ENCODE results near the gene RSAD1.

RSAD1 gene

DNA sequence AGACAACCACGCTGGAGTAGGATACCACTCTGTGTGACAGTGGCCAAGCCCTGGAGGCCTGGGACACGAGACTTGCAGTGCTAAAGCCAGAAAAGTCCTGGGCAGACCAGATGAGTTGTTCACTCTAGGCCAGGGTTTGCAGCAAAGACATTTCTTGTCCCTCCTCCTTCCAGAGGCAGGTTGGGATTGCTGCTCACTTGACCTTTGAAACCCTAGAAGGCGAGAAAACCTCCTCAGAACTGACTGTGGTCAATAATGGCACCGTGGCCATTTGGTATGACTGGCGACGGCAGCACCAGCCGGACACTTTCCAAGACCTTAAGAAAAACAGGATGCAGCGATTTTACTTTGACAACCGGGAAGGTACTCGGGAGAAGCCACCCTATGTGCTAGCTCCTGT, 44.1 kb downstream of the RSAD1 start:
- no peak for DNase-seq

DNA sequence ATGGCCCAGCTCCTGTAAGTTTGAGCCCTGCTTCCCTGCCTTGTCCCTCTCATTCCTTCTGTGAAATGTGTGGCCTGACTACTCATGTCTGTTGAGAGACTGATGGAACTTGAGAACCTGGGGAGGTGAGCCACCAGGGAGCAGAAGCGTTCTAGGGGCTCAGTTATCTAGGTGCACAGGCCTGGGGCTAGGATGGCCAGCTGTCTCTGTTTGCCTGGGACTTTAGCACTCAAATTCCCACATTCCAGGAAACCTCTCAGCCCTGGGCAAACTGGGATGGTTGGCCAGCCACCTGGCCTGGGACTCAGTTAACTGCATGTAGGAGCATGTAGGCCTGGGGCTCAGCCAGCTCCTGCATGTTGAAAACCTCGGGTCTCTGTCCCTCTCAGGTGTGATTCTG, 44.5 kb downstream of the RSAD1 start:
- no peak for DNase-seq

DNA sequence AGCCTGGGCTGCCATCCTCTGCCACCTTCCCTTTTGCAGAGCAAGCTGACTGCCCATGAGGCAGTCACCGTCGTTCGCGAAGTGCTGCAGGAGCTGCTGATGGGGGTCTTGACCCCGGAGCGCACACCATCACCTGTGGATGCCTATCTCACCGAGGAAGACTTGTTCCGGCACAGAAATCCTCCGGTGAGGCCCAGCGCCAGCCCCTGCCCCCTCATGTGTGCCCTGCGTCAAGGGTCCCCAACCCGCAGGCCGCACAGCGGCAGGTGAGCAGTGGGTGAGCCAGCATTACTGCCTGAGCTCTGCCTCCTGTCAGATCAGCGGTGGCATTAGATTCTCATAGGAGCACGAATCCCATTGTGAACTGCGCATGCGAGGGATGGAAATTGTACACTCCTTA, 46.2 kb downstream of the RSAD1 start:
- DNase-seq: no peak

DNA sequence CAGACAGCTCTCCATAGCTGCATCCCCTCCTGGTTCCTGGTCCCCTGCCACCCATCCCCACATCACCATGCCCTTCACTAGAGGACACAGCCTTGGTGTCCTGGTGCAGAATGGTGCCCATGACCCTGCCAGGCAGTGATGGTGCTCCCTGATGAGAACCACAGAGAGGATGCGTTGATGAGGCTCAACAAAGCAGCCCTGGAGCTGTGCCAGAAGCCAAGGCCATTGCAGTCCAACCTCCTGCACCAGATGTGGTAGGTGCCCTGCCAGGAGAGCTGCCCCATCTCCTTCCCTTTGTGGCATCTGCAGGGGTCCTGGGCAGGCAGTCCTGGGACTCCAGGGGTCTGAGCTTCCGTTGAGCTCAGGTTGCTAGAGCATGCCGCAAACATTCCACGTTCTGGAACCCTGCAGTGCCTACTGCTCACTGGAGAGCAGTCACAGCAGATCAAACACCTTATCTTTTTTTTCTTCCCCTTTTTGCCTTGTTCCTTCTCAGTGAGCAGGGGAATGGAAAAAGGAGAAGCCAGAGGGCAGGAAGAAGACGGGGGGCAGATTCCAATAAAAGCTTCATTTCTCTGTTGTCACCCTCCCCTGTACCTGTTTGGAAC, 48.6 kb downstream of the RSAD1 start:
- no peak for DNase-seq

DNA sequence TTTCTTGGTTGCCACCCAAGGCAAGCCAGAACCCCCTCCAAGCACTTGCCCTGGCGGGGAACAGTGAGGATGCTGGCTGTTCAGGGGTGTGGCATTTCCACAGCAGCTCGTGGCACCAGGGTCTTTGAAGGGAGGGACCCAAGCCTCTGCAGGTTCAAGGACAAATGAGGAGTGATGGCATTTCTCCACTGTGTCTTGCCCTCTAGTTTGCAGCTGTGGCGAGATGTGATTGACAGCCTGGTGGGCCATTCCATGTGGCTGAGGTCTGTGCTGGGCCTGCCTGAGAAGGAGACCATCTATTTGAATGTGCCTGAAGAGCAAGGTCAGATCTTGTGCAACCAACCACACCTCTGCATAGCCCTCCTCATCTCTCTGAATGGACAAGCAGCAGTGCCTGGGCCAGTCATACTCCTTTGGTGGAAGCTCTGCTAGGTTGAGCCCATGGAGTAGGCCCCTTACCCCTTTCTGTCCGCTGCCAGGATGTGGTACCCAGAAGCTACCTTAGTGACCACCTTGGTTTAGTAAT, 49.4 kb downstream of the RSAD1 start:
- DNase-seq: no peak

- no peak for DNase-seq
Measured at GRCh38 chr17:50529849-50530248, 51.2 kb downstream of the RSAD1 start.

DNA sequence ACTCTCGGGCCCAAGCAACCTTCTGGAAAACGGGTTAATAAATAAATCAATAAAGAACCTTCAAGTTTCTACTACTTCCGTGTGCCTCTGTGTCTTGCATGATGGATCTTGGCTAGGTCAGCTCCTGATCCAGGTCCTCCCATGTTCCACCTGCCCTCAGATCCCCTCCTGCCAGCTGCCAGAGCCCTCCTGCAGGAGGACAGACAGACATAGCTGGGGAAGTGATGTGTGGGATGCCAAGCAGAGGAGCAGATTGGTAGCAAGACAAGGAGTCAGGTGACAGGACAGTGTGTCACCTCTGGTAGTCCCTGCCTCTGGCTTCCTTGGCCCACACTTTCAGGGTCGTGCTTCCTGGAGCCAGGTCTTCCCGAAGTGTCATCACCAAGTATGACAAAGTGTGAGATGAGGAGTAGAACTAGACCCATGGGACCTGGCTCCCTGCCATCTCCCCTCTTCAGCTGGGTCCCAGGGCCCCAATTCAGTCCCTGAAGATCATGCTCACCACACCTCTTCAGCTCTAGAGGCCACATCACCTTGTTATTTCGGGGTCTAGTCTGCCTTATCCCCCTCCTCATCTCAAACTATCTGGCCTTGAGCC, 52.9 kb downstream of the RSAD1 start:
- no peak for DNase-seq

DNA sequence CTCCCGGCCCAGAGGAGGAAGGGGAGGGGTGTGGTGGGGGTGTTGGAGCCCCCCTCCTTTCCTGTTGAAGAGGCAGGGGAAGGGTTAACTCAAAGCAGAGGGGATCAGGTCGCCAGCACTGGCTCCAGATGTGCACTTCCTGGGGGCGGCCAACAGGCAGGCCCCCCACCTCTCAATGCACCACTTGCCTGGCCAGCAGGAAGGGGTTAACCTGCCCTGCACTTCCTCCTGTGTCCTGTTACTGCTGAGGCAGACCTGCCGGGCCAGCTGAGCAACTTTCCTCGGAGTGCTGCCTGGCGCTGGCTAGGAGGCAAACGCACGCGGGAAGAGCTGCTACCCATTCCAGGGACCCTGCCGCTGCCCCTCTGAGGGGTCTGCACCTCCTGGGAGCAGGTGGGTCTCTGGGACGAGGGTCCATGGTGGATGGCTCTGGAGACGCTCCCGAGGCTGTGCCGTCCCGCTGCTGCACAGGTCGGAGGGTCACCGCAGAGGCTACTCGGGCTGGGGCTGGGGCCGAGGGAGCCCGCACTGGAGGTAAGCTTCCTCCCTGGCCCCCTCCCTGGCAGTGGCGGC, 53.9 kb downstream of the RSAD1 start, which contains the start of gene EPN3:
EPN3 (plus strand) TSS at position 284 of the 573 bp plus-strand sequence. CDS start 3,822 bp downstream, outside the sequence.
- DNase-seq: no peak

DNA sequence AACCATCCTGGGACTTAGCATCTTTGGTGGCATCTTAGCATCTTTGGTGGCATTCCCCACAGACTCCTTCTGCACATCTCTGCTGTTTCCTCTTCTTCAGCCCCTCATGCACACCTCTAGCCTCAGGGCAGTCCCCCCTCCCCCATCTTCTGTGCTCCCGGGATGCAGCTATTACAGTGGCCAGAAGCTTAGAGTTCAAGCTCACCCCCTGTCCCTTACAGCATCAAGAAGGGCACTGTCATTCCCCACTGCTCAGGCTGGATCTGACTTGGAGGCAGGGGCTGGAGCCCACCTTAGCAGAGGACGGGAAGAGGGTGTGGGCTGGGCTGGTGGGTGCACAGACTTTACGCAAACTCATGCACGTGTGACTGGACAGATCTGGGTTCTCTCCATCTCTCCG, 54.5 kb downstream of the RSAD1 start:
- DNase-seq: no peak

GRCh38 chr17:50533720-50534148, 55.1 kb downstream of the RSAD1 start:
- no peak for DNase-seq

- no peak for DNase-seq
Measured at GRCh38 chr17:50534222-50534978, 55.7 kb downstream of the RSAD1 start.

GRCh38 chr17:50534979-50535326, 56.3 kb downstream of the RSAD1 start:
- DNase-seq: no peak

DNA sequence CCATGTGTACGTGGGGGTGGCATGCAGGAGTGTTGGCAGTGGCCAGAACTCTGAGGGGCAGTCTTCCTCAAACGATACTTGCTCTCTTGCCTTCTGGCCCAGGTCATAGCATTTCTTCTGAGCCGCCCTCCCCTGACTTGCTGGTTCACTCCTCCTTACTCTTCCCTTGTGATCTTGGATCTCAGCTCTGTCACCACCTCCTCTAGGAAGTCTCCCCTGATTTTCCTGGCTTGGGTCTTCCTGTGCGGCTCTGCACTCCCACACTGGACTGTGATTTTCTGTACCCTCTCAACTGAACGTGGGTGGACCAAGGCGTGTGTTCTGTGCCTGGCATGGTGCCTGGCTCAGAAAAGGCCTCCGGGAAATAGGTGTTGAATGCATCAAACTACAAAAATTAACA, 56.7 kb downstream of the RSAD1 start:
- DNase-seq: no peak

Data from KG1 (cell line).